K562 (cell line): ENCODE data around the gene ZNF8. TPM values are rescaled to one million over a fixed set of nuclear protein-coding genes. Genes with fewer than 3 reads are reported as not detected.

Source experiments
- ATAC-seq: fragments of 200-7000 bp; cut with Tn5 transposase; 3 replicates; pipeline ENCODE4 v1.9.1; 2020; ENCODE audit warnings: moderate library complexity
- BruUV-seq: library from RNA; stranded (reverse); fragments of 400-500 nt; replicated peaks from 2 replicates; lab custom pipeline; 2021; lab: Mats Ljungman, UMichigan
- CTCF ChIA-PET: fragments of 300-600 bp; formaldehyde crosslinking; extraction: SDS; loops from one replicate; lab custom pipeline; 2021; ENCODE audit warnings: low intra/inter-chr PET ratio; lab: Yijun Ruan, JAX
- POLR2A ChIA-PET: fragments of 300-600, 350-650 bp; sonication (Branson Sonifier 250); formaldehyde crosslinking; extraction: SDS; loops from one replicate; lab custom pipeline; 2021; ENCODE audit warnings: antibody characterized with exemption, inconsistent platforms; lab: Yijun Ruan, JAX
- DNase-seq, 4 experiments: peaks; one replicate each; pipeline versions ENCODE4 v3.0.0 to v3.0.0-alpha.2; 2011 to 2018; ENCODE audit warnings: low spot score in 3 of 4, mixed read lengths in 3 of 4; ENCODE audit errors: extremely low read depth in 1 of 4
- FAIRE-seq: peaks from 2 replicates; lab custom pipeline; 2011; peaks lifted over from hg19 to GRCh38; lab: Jason Lieb, UNC
- H2AFZ ChIP-seq: 2 replicates; pipeline ENCODE4 v1.6.0; 2011; ENCODE audit warnings: low read depth, low read length, control low read depth, inconsistent platforms
- H3K27ac ChIP-seq: fragments of 200-600 bp; 3 replicates; pipeline ENCODE4 v1.8.0; 2011; ENCODE audit warnings: low read depth, mild to moderate bottlenecking, control low read depth, inconsistent platforms, low read length, moderate library complexity, mixed read lengths; ENCODE audit errors: extremely low read depth
- H3K27me3 ChIP-seq, 2 experiments: fragments of 300-600 bp in 1 of 2; 2 replicates in 1 of 2; 3 replicates in 1 of 2; pipeline versions ENCODE4 v1.6.0 to v1.8.0; 2011; ENCODE audit warnings: inconsistent platforms in 2 of 2, low read length in 2 of 2, mild to moderate bottlenecking in 1 of 2, mixed read lengths in 1 of 2, moderate library complexity in 1 of 2; ENCODE audit not compliant: control insufficient read depth in 2 of 2, insufficient read depth in 2 of 2
- H3K36me3 ChIP-seq: fragments of 300-600 bp; 3 replicates; pipeline ENCODE4 v1.8.0; 2011; ENCODE audit warnings: mild to moderate bottlenecking, low read length, inconsistent platforms; ENCODE audit not compliant: control insufficient read depth, insufficient read depth
- H3K4me1 ChIP-seq, 2 experiments: fragments of 200-600 bp in 1 of 2; replicated peaks in 1 of 2; 2 replicates in 1 of 2; 3 replicates in 1 of 2; pipeline versions ENCODE4 v1.5.1 to v1.8.0; 2011; ENCODE audit warnings: inconsistent platforms in 2 of 2, low read length in 2 of 2, mild to moderate bottlenecking in 1 of 2, mixed read lengths in 1 of 2, moderate library complexity in 1 of 2; ENCODE audit not compliant: control insufficient read depth in 2 of 2, insufficient read depth in 2 of 2
- H3K4me2 ChIP-seq: 2 replicates; pipeline ENCODE4 v1.6.1; 2011; ENCODE audit warnings: low read length, control low read depth, inconsistent platforms, mixed read lengths; ENCODE audit not compliant: insufficient read depth
- H3K4me3 ChIP-seq: fragments of 200-600 bp; sonication (generic), shearing (Covaris generic); 2 replicates; pipeline ENCODE4 v1.5.1; 2016; ENCODE audit warnings: control low read depth, inconsistent platforms
- H3K79me2 ChIP-seq: fragments of 200-600 bp; 3 replicates; pipeline ENCODE4 v1.8.0; 2011; ENCODE audit warnings: low read length, inconsistent platforms; ENCODE audit not compliant: control insufficient read depth, insufficient read depth
- H3K9ac ChIP-seq, 2 experiments: 2 replicates each; pipeline versions ENCODE4 v1.6.0 to v1.6.1; 2011; ENCODE audit warnings: low read depth in 2 of 2, low read length in 2 of 2, control low read depth in 1 of 2, inconsistent platforms in 1 of 2, mild to moderate bottlenecking in 1 of 2, mixed read lengths in 1 of 2; ENCODE audit not compliant: insufficient read depth in 1 of 2
- H3K9me1 ChIP-seq: one replicate; pipeline ENCODE4 v1.6.0; 2011; ENCODE audit warnings: inconsistent platforms, mild to moderate bottlenecking, low read length, moderate library complexity; ENCODE audit not compliant: control insufficient read depth, insufficient read depth
- H3K9me3 ChIP-seq: replicated peaks from 2 replicates; pipeline ENCODE4 v1.5.1; 2011; ENCODE audit warnings: low read depth, low read length, inconsistent platforms; ENCODE audit not compliant: control insufficient read depth, insufficient read depth
- H4K20me1 ChIP-seq: replicated peaks from 2 replicates; pipeline ENCODE4 v1.6.1; 2011; ENCODE audit warnings: low read length, inconsistent platforms, mixed read lengths; ENCODE audit not compliant: control insufficient read depth, insufficient read depth
- ARID1B ChIP-seq: fragments of 450-650 bp; IDR thresholded peaks from 2 replicates; pipeline ENCODE4 v1.6.1; 2016; ENCODE audit warnings: antibody characterized with exemption, mild to moderate bottlenecking, inconsistent platforms
- CSDE1 ChIP-seq, 2 experiments: fragments of 450-650 bp; IDR thresholded peaks; 2 replicates each; pipeline ENCODE4 v1.6.1; 2016; ENCODE audit warnings: mild to moderate bottlenecking in 1 of 2
- CTBP1 ChIP-seq: fragments of 450-650 bp; IDR thresholded peaks from 2 replicates; pipeline ENCODE4 v1.6.1; 2016; ENCODE audit warnings: borderline replicate concordance
- ELF1 ChIP-seq: fragments of 200-800 bp; sonication (Bioruptor generic); IDR thresholded peaks from 2 replicates; pipeline ENCODE4 v1.6.1; 2016; ENCODE audit warnings: missing genetic modification characterization, missing compliant biosample characterization
- ESRRA ChIP-seq: fragments of 450-650 bp; IDR thresholded peaks from 2 replicates; pipeline ENCODE4 v1.6.1; 2014; ENCODE audit warnings: low read depth, mild to moderate bottlenecking, moderate library complexity, borderline replicate concordance
- KDM1A ChIP-seq, 2 experiments: fragments of 450-650 bp; IDR thresholded peaks; 2 replicates each; pipeline ENCODE4 v1.6.1; 2016; ENCODE audit warnings: mild to moderate bottlenecking in 2 of 2
- KLF10 ChIP-seq: fragments of 250-450 bp; sonication (Bioruptor Pico); IDR thresholded peaks from 2 replicates; pipeline ENCODE4 v1.6.1; 2021; ENCODE audit warnings: matching md5 sums
- MCM2 ChIP-seq: fragments of 450-650 bp; IDR thresholded peaks from 2 replicates; pipeline ENCODE4 v1.6.1; 2017; ENCODE audit warnings: low read depth, mild to moderate bottlenecking
- NCOR1 ChIP-seq: fragments of 450-650 bp; IDR thresholded peaks from 2 replicates; pipeline ENCODE4 v1.6.1; 2016; ENCODE audit warnings: mild to moderate bottlenecking, moderate library complexity
- RBBP5 ChIP-seq: fragments of 200-600 bp; sonication (generic); IDR thresholded peaks from 2 replicates; pipeline ENCODE4 v1.6.1; 2012; ENCODE audit warnings: borderline replicate concordance, mild to moderate bottlenecking, low read length, control low read depth, inconsistent platforms; ENCODE audit not compliant: insufficient read depth, poor library complexity, severe bottlenecking
- SMAD1 ChIP-seq: fragments of 150-350 bp; IDR thresholded peaks from 2 replicates; pipeline ENCODE4 v1.6.1; 2014; ENCODE audit warnings: low read length, low read depth; ENCODE audit not compliant: partially characterized antibody
- SMARCA4 ChIP-seq: fragments of 450-650 bp; IDR thresholded peaks from 2 replicates; pipeline ENCODE4 v1.6.1; 2016
- SPI1 ChIP-seq: IDR thresholded peaks from 2 replicates; pipeline ENCODE4 v1.6.1; 2011; ENCODE audit warnings: low read depth, low read length, control low read depth, borderline replicate concordance
- TCF3 ChIP-seq: sonication (generic); formaldehyde crosslinking; IDR thresholded peaks from 2 replicates; pipeline ENCODE4 v1.4.0; 2020; ENCODE audit warnings: mild to moderate bottlenecking, missing genetic modification reagents
- ZBTB40 ChIP-seq, 2 experiments: fragments of 450-650 bp in 1 of 2; sonication (generic) in 1 of 2; formaldehyde crosslinking in 1 of 2; IDR thresholded peaks; 2 replicates each; pipeline versions ENCODE4 v1.7.1 to v1.9.0; 2016 to 2022; ENCODE audit warnings: inconsistent platforms in 1 of 2, mild to moderate bottlenecking in 1 of 2, missing genetic modification reagents in 1 of 2
- ZNF780A ChIP-seq: fragments of 250-450 bp; sonication (Bioruptor Pico); IDR thresholded peaks from 2 replicates; pipeline ENCODE4 v1.5.0; 2021; ENCODE audit warnings: mild to moderate bottlenecking
- WGBS: fragments of 100-300 bp; shearing (Covaris generic); methylation state at CpG from one replicate; pipeline ENCODE4 v1.1.6; 2016; ENCODE audit warnings: low coverage, mixed read lengths; ENCODE audit not compliant: insufficient coverage; ENCODE audit errors: missing lambda C conversion rate; 5-methylcytosine and 5-hydroxymethylcytosine counted together
- in situ Hi-C: fragments of 300-500 bp; cut with MboI; formaldehyde crosslinking; loops from 4 replicates; pipeline ENCODE4 v1.15.0; 2018; ENCODE audit warnings: inconsistent platforms, mixed read lengths
- intact Hi-C: fragments of 100-400 bp; cut with micrococcal nuclease; formaldehyde crosslinking; loops from 2 replicates; pipeline ENCODE4 v1.14.2; 2022
- polyA plus RNA-seq, 8 experiments: library from polyadenylated mRNA; depleted of rRNA in 4 of 8; stranded (reverse) in 5 of 8; unstranded in 3 of 8; fragments of >200 nt; fragmentation: Nextera tagmentation in 2 of 8; fragmentation: Illumina TruSeq in 1 of 8; extraction: Ambion mirVana in 2 of 8; extraction: Trizol in 1 of 8; gene quantifications; 2 replicates each; pipeline versions ENCODE4 v1.2.1 to v1.2.3, GENCODE V29; 2011 to 2014; ENCODE audit warnings: inconsistent platforms in 1 of 8, missing spikeins in 1 of 8
- total RNA-seq, 7 experiments: library from RNA; depleted of rRNA in 6 of 7; stranded (reverse); fragments of >200 nt in 6 of 7; fragmentation: Illumina TruSeq in 2 of 7; extraction: Trizol in 2 of 7; gene quantifications; 2 replicates each; pipeline versions ENCODE4 v1.2.1 to v1.2.3, GENCODE V29; 2011 to 2021; ENCODE audit warnings: low replicate concordance in 1 of 7

The ZNF8 gene
- total and polyA plus RNA-seq, 9 of the 15 experiments (the other 6 are each of a cell fraction or from before 2014, with no cell fraction given), result 0.71 to 7.7 (median 4.7) TPM

GRCh38 chr19:58332697-58333096, 53.9 kb downstream of the ZNF8 start:
- Histone ChIP-seq H3K4me3 (no peak overlapping the region), H3K27me3 (no peaks in the 10 kb centered on the region), H3K79me2 (peaks cover 28% of the 10 kb centered on the region), H3K36me3 (peaks cover 28% of the 10 kb centered on the region; the same call in 2 of the 3 replicates), H2AFZ (no peak overlapping the region), H3K27ac (no peak overlapping the region), H4K20me1 (no peaks in the 10 kb centered on the region), H3K4me2 (peak overlapping the region; percentile 8; the same call in 1 of the 2 replicates), H3K4me1 (peaks cover 12 to 31% of the 10 kb centered on the region in 2 experiments; a peak in 4 of 5 replicates), H3K9me3 (no peaks in the 10 kb centered on the region), H3K9me1 (peaks cover 2% of the 10 kb centered on the region), H3K9ac (no peak overlapping the region)
- no TSS peak for BruUV-seq
- POLR2A ChIA-PET, result no interaction called here
- CTCF ChIA-PET, result no interaction called here
- intact Hi-C loops, result no loop called here
- peak in 2 of 4 experiments; percentile 22 to 36 for DNase-seq
- ATAC-seq, result no peak
- in situ Hi-C loops, result no loop called here
- 6% methylated on average over 1 of the region's 1 CpG for WGBS
- FAIRE-seq, result peak; percentile 79
- TF ChIP-seq SMAD1, result no peak
- 0 out of 2 replicates have a peak, but pooled peaks have one; percentile 38 for TF ChIP-seq ARID1B
- TF ChIP-seq ESRRA, result peak; percentile 60; the same call in 1 of the 2 replicates
- TF ChIP-seq KLF10 (CRISPR knock-in tag), result no peak
- no peak for TF ChIP-seq RBBP5
- TF ChIP-seq SMARCA4, result 0 out of 2 replicates have a peak, but pooled peaks have one; percentile 16
- TF ChIP-seq MCM2, result no peak
- 0 out of 4 replicates have a peak, but pooled peaks of 1 of the 2 experiments have one; percentile 3 for TF ChIP-seq KDM1A (IDR thresholded peaks at IDR 0.05)
- peak; percentile 63; the same call in 1 of the 2 replicates for TF ChIP-seq SPI1
- TF ChIP-seq NCOR1, result peak; percentile 29; the same call in 1 of the 2 replicates
- no peak for TF ChIP-seq CSDE1 (IDR thresholded peaks at IDR 0.05)
- TF ChIP-seq ELF1, result no peak
- TF ChIP-seq TCF3 (CRISPR knock-in tag), result peak; percentile 40; the same call in 1 of the 2 replicates
- peak; percentile 91 for TF ChIP-seq ZBTB40 (IDR thresholded peaks at IDR 0.05)
- TF ChIP-seq ZBTB40 (CRISPR knock-in tag; IDR thresholded peaks at IDR 0.05), result peak; percentile 94
- no peak for TF ChIP-seq ZNF780A
- TF ChIP-seq CTBP1, result peak; percentile 69; the same call in 1 of the 2 replicates
